GM18907 (cell line): ENCODE measurements around the gene MGAT1.
"Not testable (repeated sequence)": the region's sequence is repeated elsewhere in the genome, so short reads cannot be mapped to it uniquely, and the experiment has no call there.

Source experiments
- ATAC-seq: cut with Tn5 transposase; IDR thresholded peaks from one replicate; pipeline ENCODE4 v1.9.1; 2021; ENCODE audit warnings: mild to moderate bottlenecking, moderate library complexity; ENCODE audit not compliant: unreplicated experiment

Gene MGAT1

DNA sequence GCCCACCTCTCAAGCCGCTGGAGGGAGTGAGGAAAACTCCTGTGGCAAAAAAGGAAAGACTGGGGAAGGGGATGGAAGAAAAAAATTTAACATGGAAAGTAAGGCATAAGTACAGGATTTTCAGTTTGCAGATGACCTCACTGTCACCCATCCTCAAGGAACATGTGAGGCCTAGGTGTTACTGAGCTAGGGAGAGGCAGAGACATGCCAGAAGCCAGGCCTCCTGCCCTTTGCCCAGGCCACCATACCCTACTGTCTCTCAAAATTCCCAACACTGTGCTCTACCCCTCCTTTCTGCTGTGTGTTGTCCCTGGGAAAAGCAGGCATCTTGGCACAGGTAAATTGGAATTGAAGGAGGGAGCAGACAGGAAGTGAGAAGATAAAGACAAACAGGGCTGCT lies 4.4 kb upstream of the MGAT1 start:
- no peak for ATAC-seq

DNA sequence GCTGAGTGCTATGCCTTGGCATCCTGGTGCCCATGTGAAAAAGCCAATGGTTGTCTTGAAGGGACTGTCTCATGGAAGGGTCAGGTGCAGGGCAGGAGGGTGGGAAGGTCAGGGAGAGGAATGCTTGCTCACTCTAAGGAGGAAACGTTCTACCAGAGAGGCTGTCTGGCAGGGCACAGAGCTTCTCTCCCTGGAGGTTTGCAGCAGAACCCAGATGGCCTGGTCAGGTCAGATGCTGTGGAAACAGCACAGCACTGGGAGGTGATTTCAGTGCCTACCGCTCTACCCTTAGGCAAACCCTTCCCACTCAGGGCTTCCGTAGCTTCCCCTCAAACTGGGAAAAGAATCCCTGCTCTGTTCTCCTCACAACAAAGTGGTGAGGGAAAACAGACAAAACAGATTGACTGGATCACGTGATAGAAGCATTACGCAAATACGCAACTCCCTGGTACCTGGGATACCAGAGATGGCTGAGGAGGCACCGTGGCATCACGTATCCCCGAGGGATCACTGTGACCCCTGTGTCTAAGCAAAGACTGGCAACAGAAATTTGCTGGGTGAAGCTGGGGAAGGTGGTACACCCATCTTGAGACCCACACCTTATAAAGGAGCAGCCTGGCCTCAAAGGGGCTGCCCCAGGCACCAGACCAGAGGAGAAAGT lies 3.9 kb upstream of the MGAT1 start:
- no peak for ATAC-seq

DNA sequence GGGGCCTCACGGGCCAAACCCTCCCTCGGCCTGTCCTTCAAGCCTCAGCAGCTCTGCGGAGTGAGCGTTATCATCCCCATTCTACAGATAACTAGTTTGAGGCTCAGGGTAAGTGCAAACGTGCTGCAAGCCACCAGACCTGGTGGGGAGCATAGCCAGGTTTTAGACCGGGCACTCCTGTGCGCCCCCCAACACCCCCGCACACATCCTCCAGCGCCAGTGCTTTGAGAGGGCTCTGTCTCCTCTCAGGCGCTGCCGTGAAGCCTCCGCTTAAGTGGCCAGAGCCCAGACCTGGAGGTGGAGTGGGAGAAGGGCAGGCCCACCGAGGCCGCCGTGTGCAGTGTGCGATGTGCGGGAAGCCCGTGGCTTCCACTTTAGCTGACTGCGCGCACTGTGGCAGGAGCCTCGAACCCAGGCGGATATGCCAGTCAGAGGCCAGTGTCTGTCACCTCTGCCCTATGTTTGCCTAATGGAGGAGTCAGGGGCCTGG lies 1.6 kb upstream of the MGAT1 start:
- ATAC-seq = no peak

DNA sequence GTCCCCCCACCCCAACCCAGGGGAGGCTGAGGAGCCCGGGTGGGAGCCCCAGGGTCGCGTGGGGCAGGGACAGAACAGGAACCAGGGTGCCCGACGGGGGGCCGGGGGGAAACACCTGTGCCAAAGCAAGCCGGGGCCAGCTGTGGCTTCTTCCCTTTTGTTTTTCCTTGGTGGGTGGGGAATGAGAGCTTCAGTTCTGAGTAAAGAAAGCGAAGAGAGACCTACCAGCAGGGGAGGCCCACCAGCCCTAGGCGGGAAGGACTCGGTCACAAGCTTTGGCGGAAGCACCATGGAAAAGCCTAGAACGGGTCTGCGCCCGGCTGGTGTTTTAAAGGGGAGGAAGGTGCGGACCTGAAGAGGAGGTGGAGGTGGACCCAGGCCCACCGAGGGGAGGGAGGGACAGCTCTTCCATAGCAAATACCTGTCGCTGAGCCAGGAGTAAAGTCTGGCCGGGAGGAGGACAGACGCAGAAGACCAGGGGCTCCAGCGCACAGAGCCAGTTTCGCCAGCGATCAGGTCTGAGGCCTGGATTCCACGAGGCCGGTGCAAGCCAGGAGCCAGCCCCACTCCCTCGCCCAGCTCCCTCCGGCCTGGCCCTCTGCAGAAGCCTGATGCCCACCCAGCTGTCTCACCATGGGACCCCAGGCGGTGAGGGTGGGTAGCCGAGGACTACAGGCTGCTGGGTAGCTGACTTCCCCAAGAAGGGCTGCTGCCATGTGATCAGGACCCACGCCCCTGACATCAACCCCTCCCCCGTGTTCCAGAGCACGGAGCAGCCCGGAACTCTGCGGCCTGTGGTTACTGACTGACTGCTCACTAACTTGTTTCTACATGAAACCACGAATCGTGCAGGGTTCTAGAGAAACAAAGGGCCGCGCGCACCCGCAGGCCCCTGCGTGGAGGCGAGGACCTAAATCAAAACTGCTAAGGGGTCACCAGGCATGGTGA lies 849 bp upstream of the MGAT1 start:
- ATAC-seq = peak; percentile 68

DNA sequence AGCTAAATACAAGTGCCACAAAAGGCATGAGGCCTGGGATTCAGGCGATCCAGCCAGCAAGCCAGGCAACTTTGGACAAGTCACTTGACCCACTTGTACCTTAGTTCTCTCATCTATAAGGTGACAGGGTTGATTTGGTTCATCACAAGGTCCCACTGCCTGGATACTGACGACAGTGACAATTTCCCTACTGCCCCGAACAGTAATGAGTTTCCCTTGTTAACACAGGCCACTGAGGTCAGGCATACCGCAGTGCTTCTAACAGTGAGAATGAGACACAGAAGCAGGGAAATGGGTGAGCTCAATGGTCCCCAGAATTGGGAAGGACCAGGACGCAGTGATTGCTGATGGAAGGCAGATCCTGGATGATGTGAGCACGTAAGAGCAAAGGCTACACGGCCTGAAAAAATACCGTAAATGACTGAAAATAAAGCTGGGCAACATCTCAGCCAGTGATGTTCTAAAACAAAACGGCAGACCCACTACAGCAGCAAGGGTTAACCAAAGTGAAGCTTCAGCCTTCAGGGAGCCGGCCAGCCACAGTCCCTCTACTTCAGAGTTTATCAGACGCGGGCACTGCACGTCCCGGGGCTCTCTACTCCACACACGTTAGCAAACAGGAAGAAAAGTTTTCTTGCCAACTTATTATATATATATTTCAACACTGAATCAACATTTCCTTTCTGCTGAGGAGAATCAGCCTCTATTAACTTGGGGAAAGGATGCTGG lies 846 bp downstream of the MGAT1 start:
- no peak for ATAC-seq

DNA sequence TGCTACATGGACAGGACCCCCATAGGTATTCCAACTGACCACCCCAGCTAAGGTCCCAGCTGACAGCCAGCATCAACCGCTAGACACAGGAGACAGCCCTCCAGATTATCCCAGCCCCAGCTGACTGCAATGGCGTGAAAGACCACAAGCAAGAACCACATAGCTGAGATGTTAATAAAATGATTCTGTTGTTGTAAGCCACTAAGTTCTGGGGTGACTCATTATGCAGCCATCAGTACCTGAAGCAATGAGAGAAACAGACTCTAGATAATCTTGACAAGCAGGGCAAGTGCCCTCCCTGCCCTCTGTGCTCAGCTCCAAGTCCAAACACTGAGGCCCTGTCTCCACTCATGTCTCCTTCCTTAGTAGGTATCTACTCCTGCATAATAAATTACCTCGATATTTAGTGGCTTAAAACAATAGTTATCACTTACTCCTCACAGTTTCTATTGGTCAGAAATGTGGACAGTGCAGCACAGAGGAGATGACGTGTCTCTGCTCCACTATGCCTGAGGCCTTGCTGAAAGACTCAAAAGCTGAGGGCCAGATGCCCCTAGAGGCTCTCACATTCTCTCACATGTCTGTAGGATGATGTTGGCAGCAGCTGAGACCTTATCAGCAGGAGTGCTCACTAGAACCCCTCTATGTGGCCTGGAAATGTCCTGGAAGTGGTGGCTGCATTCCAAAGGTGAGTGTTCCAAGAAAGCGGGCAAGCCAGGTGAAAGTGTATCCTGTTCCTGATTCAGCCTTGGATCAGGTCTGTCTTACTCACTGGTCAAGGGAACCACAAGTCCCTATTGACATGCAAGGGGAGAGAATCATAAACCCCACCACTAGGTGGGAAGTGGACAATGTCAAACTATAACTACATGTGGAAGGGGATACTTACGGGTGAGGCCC lies 2.5 kb downstream of the MGAT1 start:
- no peak for ATAC-seq

DNA sequence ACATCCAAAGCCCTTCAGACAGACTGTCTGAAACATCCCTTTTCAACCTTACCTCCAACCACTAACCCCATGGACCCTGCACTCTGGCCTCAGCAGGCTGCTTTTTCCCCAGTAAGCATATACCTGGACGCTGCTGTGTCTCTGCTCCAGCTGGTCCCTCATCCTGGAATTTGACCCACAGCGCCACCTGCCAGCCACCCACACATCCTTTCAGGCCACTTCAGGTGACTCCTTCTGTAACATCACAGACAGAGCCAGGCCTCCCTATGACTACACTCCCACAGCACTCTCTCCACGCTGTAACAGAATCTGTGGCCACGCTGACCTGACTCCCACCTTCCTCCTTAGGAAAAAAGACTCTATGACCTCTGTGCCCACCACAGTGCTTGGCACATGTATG lies 3.4 kb downstream of the MGAT1 start:
- no peak for ATAC-seq

DNA sequence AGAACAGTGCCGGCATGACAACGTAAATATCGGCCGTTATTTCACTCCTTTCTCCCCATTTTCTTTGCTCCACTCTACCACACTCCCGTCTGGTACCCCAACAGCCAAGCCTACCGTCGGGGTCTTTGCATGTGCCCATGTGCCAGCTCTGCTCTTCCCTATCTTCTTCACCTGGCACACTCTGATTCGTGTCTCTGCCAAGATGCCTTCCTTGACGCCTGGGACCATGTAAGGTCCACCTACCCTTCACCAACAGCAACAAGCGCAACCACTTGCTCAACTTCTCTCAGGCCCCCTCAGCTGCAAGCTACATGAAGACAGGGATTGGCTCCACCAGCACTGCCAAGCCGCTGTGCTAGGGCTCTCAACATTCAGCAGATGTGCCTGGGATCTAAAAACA lies 4.4 kb downstream of the MGAT1 start:
- ATAC-seq = no peak

DNA sequence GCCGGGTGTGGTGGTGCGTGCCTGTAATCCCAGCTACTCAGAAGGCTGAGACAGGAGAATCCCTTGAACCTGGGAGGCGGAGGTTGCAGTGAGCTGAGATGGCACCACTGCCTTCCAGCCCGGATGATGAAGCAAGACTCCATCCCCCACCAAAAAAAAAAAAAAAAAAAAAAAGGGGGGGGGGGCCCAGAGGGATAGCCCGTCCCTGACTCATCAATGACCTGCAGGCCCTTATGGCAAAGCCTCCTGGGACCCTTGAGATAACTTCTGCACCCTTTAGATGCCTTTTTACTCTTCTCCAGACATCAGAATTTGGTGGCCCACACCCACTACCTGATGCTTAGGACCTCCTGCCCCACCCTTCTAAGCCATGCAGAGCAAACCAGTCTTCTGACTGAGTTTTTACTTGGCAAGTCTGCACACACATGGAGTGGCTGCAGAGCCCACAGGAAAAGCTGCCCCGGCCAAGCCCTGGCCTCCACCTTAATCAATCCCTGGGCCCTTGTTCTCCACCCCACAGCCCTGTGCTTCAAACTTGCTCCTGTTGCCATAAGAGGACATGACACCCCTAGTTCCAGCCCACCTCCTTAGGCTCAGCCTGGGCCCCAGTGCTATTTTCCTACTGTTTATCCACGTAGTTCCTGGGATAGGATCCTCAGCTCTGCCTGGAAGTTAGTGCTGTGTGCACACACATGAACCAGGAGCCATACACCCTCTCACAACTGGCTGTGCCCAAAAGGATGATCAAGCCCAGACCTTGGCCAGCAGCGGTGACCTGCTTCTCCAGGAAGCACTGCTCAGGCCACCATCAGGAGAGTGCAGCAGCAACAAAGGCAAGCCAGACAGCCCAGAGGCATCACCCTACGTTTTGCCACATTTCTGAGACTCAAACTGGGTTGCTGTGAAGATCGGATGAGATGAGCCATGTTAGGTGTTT lies 5.1 kb downstream of the MGAT1 start:
- ATAC-seq = no peak

DNA sequence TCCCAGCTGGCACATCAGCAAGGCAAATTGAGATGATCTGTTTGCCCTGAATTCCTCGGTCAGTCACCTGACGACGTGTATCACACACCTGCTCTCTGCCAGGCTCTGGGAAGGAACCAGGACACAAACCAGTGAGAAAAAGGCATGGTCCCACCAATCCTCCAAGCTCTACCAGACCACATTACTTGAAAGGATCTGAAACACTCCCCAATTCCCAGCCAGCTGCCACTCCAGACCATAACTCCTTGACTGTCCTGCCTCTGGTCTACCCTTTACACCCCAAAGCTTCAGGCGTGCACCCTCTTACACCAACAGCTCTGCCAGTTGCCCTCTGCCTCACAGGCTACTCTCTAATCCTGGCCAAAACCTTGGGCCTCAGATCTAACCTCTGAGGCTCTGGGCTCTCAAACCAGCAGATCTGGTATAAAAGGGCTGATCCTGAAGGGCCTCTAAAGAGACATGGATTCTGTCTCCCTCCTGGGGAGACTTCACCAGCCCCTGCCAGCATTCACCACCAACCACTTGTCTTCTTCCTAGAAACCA lies 6.8 kb downstream of the MGAT1 start:
- ATAC-seq = no peak

DNA sequence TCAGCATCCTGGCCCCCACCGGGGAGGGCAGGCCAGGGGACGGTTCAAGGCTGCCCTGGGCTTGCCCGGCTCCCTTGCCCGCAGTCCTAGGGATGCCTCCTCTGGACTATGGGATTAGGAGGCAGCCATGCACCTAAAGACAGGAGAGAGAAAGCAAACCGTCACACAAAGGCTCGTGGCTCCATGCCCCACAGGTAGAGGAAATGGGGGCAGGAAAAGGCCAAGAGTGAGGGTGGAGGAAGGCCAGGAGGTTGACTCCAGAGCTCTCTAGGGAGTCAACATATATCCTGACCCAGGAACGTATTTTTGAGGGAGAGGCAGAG lies 9.7 kb downstream of the MGAT1 start:
- ATAC-seq = no peak

DNA sequence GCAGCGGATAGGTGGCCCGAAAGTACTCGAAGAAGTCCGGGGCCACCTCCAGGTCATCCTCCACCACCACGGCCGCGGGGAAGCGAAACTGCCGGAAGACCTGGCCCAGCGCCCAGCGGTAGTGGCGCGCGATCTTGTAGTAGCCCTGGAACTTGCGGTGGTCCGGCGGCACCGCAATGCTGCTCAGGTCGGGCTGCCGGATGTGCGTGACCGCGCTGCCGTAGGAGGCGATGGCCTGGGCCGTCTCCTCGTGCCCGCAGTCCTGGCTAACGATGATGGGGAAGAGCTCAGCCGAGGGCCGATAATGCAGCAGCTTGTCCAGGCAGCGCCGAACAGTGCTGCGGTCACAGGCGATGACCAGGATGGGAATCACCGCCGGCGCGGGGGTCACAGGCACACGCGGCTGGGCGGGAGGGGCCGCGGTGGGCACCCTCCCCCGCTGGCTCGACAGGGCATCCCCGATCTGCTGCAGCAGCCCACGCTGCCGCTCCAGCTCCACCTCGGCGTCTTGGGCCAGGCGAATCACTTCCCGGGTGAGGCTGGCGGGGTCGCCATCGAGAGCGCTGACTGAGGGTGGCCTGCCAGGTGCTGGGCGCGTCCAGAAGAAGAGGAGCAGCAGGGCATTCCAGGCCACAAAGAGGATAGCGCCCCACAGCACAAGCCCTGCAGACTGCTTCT lies 10.2 kb downstream of the MGAT1 start:
- ATAC-seq = no peak

DNA sequence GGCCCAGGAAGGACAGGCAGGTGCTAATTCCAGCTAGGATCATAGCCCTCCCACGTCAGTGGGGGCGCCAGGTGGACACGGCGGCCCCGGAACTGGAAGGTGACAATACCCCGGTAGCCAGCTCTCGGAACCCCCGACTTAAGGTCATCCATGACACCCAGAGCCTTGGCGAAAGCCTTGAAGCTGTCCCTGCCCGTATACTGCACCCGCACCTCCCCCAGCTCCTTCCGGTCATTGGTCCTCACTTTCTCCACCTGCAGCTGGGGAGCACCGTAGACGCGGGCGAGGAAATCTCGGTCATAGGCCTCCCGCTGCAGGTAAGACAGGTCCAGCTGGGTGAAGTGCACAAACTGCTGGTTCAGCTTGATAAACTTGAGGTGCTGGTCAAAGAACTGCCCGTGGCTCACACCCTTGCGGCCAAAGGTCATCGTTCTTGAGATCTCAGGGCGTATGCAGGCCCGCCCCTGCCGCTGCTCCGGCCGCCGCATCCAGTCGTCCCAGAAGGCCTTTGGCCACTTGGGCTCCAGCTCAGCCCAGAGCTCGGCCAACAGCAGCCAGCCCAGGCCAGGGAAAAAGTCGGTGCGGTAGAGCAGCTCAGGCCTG lies 10.9 kb downstream of the MGAT1 start:
- ATAC-seq = no peak

DNA sequence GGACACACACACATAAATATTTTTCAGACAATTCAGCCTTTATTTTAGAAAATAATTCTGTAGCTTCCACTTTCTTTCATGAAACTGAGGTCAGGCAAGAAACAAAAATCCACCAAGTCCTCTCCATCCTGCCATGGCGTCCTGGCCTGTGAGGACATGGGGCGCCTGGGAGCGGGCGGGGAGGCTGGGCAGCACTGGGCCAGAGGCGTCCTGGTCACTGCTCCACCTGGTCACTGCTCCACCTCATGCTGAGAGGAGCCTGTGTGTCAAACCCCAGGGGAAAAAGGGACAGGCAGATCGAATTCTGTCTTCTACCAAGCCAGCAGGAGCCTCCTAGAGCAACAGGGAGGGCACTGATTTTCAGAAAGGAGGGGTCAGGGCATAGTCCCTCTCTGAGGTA lies 12.1 kb downstream of the MGAT1 start:
- ATAC-seq = no peak

DNA sequence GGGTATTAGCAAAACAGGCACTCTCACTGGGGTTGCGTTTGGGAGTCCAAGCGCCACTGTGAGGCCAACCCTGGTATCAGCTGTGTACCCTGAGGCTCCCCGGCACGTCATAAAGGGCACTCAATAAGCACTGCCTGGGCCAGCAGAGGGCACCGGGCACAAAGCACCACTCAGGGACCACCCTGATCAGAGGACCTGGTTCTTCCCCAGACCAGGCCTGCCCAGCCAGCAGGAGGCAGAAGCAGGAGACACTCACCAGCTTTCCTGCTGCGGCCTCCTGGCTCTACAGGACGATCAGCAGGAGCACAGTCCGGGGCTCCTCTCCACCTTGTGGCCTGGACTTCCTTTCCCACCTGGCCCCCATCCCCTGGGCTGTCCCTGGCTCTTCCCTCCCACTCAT lies 12.6 kb downstream of the MGAT1 start:
- no peak for ATAC-seq

DNA sequence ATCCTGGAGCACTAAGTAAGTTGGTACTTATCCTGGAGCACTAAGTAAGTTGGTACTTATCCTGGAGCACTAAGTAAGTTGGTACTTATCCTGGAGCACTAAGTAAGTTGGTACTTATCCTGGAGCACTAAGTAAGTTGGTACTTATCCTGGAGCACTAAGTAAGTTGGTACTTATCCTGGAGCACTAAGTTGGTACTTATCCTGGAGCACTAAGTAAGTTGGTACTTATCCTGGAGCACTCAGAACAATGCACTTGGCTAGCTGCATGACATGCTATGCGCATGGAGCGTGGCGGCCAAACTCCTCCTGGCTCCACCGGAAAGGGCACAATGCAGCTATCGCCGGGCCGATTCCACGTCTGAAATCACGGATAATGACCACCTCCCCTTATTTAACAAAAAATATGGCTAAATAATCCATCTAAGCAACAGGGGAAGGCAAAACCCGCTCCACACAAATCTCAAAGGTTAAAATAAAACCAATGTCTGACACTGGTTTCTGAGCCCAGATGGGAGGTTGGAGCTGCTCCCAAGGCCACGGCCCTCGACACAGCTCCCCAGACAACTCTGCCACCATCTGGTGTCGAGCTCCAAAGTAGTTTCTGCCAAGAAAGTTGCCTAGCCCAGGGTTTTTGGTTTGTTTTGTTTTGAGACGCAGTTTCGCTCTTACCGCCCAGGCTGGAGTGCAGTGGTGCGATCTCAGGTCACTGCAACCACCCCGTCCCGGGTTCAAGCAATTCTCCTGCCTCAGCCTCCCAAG lies 13.8 kb downstream of the MGAT1 start:
- not testable (repeated sequence) for ATAC-seq

DNA sequence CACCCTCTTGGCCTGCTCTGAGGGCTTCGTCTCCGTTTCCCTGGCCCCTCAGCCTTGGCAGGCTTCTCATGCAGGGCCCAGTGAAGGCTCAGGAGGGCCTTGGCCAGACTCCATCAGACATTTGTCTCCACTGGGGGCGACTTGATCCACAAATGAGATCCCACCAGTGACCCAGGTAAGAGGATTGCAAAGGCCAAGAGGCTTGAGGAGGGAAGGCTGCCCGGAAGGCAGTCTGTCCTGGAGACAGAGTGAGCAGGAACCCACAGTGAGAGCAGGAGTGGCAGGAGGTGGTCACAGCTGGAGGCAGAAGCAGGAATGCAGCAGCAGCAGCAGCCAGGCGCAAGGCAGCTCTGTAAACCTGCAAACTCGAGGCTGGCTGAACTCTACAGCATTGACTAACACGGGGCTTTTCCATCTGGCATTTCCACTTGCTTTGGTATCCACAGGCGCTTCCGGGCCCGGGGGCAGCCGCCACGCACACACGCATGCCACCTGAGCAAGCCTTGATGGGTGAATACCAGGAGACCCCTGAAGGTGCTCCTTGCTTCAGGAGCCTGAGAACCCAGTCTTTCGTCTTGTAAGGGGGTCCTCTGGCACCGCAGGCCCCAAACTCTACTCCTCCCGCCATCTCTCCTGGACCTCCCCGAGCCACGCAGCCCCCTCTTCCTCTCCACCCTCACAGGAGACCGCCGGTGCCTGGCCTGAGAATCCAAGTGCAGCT lies 14.7 kb downstream of the MGAT1 start:
- no peak for ATAC-seq
